ENCODE measurements around the gene SYT1. TPM values are rescaled to one million over a fixed set of nuclear protein-coding genes. Genes with fewer than 3 reads are reported as not detected.

Gene SYT1
- total RNA-seq, 1 donor from 2014 or later = 2.1 TPM

- H3K27ac ChIP-seq (ENCODE audit: low read depth, low read length) = no peak overlapping the region
- no peaks in the 10 kb centered on the region for H3K27me3 ChIP-seq (ENCODE audit: control insufficient read depth in 3 of 3, insufficient read depth in 3 of 3, low read length in 3 of 3)
- H3K4me3 ChIP-seq (ENCODE audit: low read length in 3 of 3) = no peak overlapping the region
- H3K9me3 ChIP-seq (ENCODE audit: control insufficient read depth in 3 of 3, low read length in 3 of 3) = no peaks in the 10 kb centered on the region
- H3K36me3 ChIP-seq (ENCODE audit: control insufficient read depth in 3 of 3, insufficient read depth in 3 of 3, low read length in 3 of 3) = no peaks in the 10 kb centered on the region
- H3K9ac ChIP-seq (ENCODE audit: low read depth in 1 of 3, low read length in 3 of 3) = no peak overlapping the region
- H3K4me1 ChIP-seq (ENCODE audit: control insufficient read depth in 3 of 3, insufficient read depth in 3 of 3, low read length in 3 of 3) = no peaks in the 10 kb centered on the region
Measured at GRCh38 chr12:79115743-79116142, 251.2 kb downstream of the SYT1 start.

DNA sequence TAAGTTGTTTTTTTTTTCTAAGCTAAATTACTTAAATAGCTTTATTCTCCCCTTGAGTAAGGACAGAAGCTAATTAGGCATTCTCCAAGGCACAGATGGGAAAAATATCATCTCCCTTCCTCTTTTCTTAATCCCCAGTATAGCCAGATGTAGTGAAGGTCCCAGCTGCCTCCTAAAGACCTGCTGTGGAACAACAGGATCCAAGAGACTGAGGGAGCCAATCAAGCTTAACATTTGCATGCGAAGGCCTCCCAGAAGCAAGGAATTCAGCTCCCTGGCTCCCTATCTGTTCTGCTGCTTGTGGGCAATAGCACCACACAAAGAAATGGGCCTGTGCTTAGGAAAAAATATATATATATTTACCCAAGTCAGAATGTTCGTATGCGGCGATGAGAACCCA, 255.2 kb downstream of the SYT1 start:
- no peak overlapping the region for H3K9ac ChIP-seq (ENCODE audit: low read depth in 1 of 3, low read length in 3 of 3)
- no peak overlapping the region for H3K4me3 ChIP-seq (ENCODE audit: low read length in 3 of 3)
- no peaks in the 10 kb centered on the region for H3K4me1 ChIP-seq (ENCODE audit: control insufficient read depth in 3 of 3, insufficient read depth in 3 of 3, low read length in 3 of 3)
- no peaks in the 10 kb centered on the region for H3K36me3 ChIP-seq (ENCODE audit: control insufficient read depth in 3 of 3, insufficient read depth in 3 of 3, low read length in 3 of 3)
- H3K9me3 ChIP-seq (ENCODE audit: control insufficient read depth in 3 of 3, low read length in 3 of 3) = no peaks in the 10 kb centered on the region
- H3K27ac ChIP-seq (ENCODE audit: low read depth, low read length) = no peak overlapping the region
- H3K27me3 ChIP-seq (ENCODE audit: control insufficient read depth in 3 of 3, insufficient read depth in 3 of 3, low read length in 3 of 3) = no peaks in the 10 kb centered on the region

DNA sequence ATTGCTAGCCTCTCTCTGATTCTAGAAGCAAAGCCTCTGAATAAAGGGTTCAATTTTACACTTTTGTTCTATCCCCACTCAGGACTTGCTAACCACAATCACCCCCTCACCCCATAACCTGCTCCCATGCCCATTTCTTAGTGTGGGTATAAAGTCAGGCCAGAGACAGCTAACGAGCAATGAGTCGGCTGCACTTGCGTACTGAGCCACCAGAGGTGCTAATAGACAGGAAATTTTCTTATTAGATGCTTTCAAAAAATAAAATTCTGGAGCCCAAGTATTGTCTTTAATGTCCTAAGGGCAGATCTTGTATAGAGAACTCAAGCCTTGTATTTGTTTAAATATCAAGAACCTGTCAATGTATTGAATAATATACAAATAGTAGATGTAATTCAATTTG, 256.9 kb downstream of the SYT1 start:
- Histone ChIP-seq H3K9ac (ENCODE audit: low read depth in 1 of 3, low read length in 3 of 3) (no peak overlapping the region), H3K36me3 (ENCODE audit: control insufficient read depth in 3 of 3, insufficient read depth in 3 of 3, low read length in 3 of 3) (no peaks in the 10 kb centered on the region), H3K4me1 (ENCODE audit: control insufficient read depth in 3 of 3, insufficient read depth in 3 of 3, low read length in 3 of 3) (no peaks in the 10 kb centered on the region), H3K4me3 (ENCODE audit: low read length in 3 of 3) (no peak overlapping the region), H3K9me3 (ENCODE audit: control insufficient read depth in 3 of 3, low read length in 3 of 3) (no peaks in the 10 kb centered on the region), H3K27ac (ENCODE audit: low read depth, low read length) (no peak overlapping the region), H3K27me3 (ENCODE audit: control insufficient read depth in 3 of 3, insufficient read depth in 3 of 3, low read length in 3 of 3) (no peaks in the 10 kb centered on the region)

GRCh38 chr12:79124385-79124784, 259.8 kb downstream of the SYT1 start:
- H3K9me3 ChIP-seq (ENCODE audit: control insufficient read depth in 3 of 3, low read length in 3 of 3) = no peaks in the 10 kb centered on the region
- no peaks in the 10 kb centered on the region for H3K36me3 ChIP-seq (ENCODE audit: control insufficient read depth in 3 of 3, insufficient read depth in 3 of 3, low read length in 3 of 3)
- H3K27ac ChIP-seq (ENCODE audit: low read depth, low read length) = no peak overlapping the region
- H3K4me1 ChIP-seq (ENCODE audit: control insufficient read depth in 3 of 3, insufficient read depth in 3 of 3, low read length in 3 of 3) = no peaks in the 10 kb centered on the region
- no peaks in the 10 kb centered on the region for H3K27me3 ChIP-seq (ENCODE audit: control insufficient read depth in 3 of 3, insufficient read depth in 3 of 3, low read length in 3 of 3)
- H3K9ac ChIP-seq (ENCODE audit: low read depth in 1 of 3, low read length in 3 of 3) = no peak overlapping the region
- H3K4me3 ChIP-seq (ENCODE audit: low read length in 3 of 3) = no peak overlapping the region

GRCh38 chr12:79125358-79125757, 260.8 kb downstream of the SYT1 start:
- no peak overlapping the region for H3K27ac ChIP-seq (ENCODE audit: low read depth, low read length)
- H3K9ac ChIP-seq (ENCODE audit: low read depth in 1 of 3, low read length in 3 of 3) = no peak overlapping the region
- H3K9me3 ChIP-seq (ENCODE audit: control insufficient read depth in 3 of 3, low read length in 3 of 3) = no peaks in the 10 kb centered on the region
- no peaks in the 10 kb centered on the region for H3K27me3 ChIP-seq (ENCODE audit: control insufficient read depth in 3 of 3, insufficient read depth in 3 of 3, low read length in 3 of 3)
- no peaks in the 10 kb centered on the region for H3K4me1 ChIP-seq (ENCODE audit: control insufficient read depth in 3 of 3, insufficient read depth in 3 of 3, low read length in 3 of 3)
- no peak overlapping the region for H3K4me3 ChIP-seq (ENCODE audit: low read length in 3 of 3)
- no peaks in the 10 kb centered on the region for H3K36me3 ChIP-seq (ENCODE audit: control insufficient read depth in 3 of 3, insufficient read depth in 3 of 3, low read length in 3 of 3)

DNA sequence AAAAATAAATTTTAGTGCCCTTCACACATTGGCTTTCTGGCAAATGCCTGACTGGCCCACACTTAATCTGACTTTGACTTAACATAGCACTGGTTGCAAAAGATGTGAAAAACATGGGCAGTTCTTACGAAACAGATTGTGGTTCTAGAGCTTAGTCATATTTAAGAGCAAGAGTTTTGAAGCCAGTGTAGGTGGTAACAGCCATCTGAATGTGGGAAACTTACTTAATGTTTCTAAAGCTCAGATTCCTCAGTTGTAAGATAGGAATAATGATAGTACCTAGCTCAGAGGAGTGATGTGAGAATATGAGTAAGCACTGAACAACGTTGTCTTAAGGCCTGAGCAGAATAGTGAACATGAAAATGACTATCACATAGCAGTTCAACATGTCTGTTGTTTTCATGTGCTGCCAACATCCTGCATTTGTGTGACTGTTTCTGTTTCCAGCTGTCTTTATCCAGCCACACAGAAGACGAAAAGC, 262.7 kb downstream of the SYT1 start:
- Histone ChIP-seq H3K9me3 (ENCODE audit: control insufficient read depth in 3 of 3, low read length in 3 of 3) (no peaks in the 10 kb centered on the region), H3K9ac (ENCODE audit: low read depth in 1 of 3, low read length in 3 of 3) (no peak overlapping the region), H3K36me3 (ENCODE audit: control insufficient read depth in 3 of 3, insufficient read depth in 3 of 3, low read length in 3 of 3) (no peaks in the 10 kb centered on the region), H3K4me3 (ENCODE audit: low read length in 3 of 3) (no peak overlapping the region), H3K27me3 (ENCODE audit: control insufficient read depth in 3 of 3, insufficient read depth in 3 of 3, low read length in 3 of 3) (no peaks in the 10 kb centered on the region), H3K4me1 (ENCODE audit: control insufficient read depth in 3 of 3, insufficient read depth in 3 of 3, low read length in 3 of 3) (no peaks in the 10 kb centered on the region), H3K27ac (ENCODE audit: low read depth, low read length) (no peak overlapping the region)

DNA sequence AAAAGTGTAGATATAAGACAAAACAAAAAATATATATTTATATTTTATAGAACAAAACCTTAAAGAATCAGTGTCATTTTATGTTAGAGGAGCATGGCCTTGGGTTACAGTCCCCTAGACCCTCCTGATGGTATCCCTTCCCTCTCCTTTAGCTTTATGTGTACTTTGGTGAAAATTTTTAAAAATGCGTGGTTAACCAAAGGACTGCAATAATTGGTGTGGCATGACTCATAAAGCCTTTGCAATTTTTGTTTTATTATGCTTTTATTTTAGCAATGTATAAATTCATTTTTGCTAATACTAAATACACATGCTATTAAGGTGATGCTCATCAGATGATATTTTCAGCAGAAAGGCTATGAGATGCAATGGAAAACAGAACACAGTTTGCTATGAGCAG, 264.4 kb downstream of the SYT1 start:
- no peaks in the 10 kb centered on the region for H3K9me3 ChIP-seq (ENCODE audit: control insufficient read depth in 3 of 3, low read length in 3 of 3)
- H3K27me3 ChIP-seq (ENCODE audit: control insufficient read depth in 3 of 3, insufficient read depth in 3 of 3, low read length in 3 of 3) = no peaks in the 10 kb centered on the region
- H3K36me3 ChIP-seq (ENCODE audit: control insufficient read depth in 3 of 3, insufficient read depth in 3 of 3, low read length in 3 of 3) = no peaks in the 10 kb centered on the region
- no peak overlapping the region for H3K27ac ChIP-seq (ENCODE audit: low read depth, low read length)
- no peak overlapping the region for H3K4me3 ChIP-seq (ENCODE audit: low read length in 3 of 3)
- no peaks in the 10 kb centered on the region for H3K4me1 ChIP-seq (ENCODE audit: control insufficient read depth in 3 of 3, insufficient read depth in 3 of 3, low read length in 3 of 3)
- H3K9ac ChIP-seq (ENCODE audit: low read depth in 1 of 3, low read length in 3 of 3) = no peak overlapping the region

DNA sequence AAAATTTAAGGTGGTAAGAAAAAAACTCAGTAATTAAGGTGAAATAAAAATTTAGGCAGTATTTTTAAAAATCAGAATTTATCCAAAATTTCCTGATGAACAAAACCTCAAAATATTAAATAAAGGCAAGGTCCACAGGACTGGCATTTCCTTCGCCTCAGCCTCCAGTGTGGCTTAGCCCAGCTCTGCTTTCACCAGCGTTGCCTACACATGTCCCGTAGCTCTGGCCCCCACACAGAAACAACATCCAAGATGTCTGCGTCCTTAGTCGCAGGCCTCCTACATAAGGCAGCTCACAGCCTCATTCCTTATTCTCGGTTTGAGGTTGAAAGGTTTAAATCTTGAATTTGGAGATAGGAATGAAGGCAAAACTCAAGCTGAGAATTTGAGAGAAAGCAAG, 274.3 kb downstream of the SYT1 start:
- Histone ChIP-seq H3K4me3 (ENCODE audit: low read length in 3 of 3) (no peak overlapping the region), H3K9me3 (ENCODE audit: control insufficient read depth in 3 of 3, low read length in 3 of 3) (no peaks in the 10 kb centered on the region), H3K4me1 (ENCODE audit: control insufficient read depth in 3 of 3, insufficient read depth in 3 of 3, low read length in 3 of 3) (no peaks in the 10 kb centered on the region), H3K9ac (ENCODE audit: low read depth in 1 of 3, low read length in 3 of 3) (no peak overlapping the region), H3K27me3 (ENCODE audit: control insufficient read depth in 3 of 3, insufficient read depth in 3 of 3, low read length in 3 of 3) (no peaks in the 10 kb centered on the region), H3K27ac (ENCODE audit: low read depth, low read length) (no peak overlapping the region), H3K36me3 (ENCODE audit: control insufficient read depth in 3 of 3, insufficient read depth in 3 of 3, low read length in 3 of 3) (no peaks in the 10 kb centered on the region)

GRCh38 chr12:79140711-79141110, 276.1 kb downstream of the SYT1 start:
- Histone ChIP-seq H3K4me3 (ENCODE audit: low read length in 3 of 3) (no peak overlapping the region), H3K4me1 (ENCODE audit: control insufficient read depth in 3 of 3, insufficient read depth in 3 of 3, low read length in 3 of 3) (no peaks in the 10 kb centered on the region), H3K36me3 (ENCODE audit: control insufficient read depth in 3 of 3, insufficient read depth in 3 of 3, low read length in 3 of 3) (no peaks in the 10 kb centered on the region), H3K27me3 (ENCODE audit: control insufficient read depth in 3 of 3, insufficient read depth in 3 of 3, low read length in 3 of 3) (no peaks in the 10 kb centered on the region), H3K9me3 (ENCODE audit: control insufficient read depth in 3 of 3, low read length in 3 of 3) (no peaks in the 10 kb centered on the region), H3K9ac (ENCODE audit: low read depth in 1 of 3, low read length in 3 of 3) (no peak overlapping the region), H3K27ac (ENCODE audit: low read depth, low read length) (no peak overlapping the region)

- H3K27me3 ChIP-seq (ENCODE audit: control insufficient read depth in 3 of 3, insufficient read depth in 3 of 3, low read length in 3 of 3) = no peaks in the 10 kb centered on the region
- no peaks in the 10 kb centered on the region for H3K9me3 ChIP-seq (ENCODE audit: control insufficient read depth in 3 of 3, low read length in 3 of 3)
- no peak overlapping the region for H3K27ac ChIP-seq (ENCODE audit: low read depth, low read length)
- H3K4me3 ChIP-seq (ENCODE audit: low read length in 3 of 3) = no peak overlapping the region
- no peaks in the 10 kb centered on the region for H3K4me1 ChIP-seq (ENCODE audit: control insufficient read depth in 3 of 3, insufficient read depth in 3 of 3, low read length in 3 of 3)
- H3K36me3 ChIP-seq (ENCODE audit: control insufficient read depth in 3 of 3, insufficient read depth in 3 of 3, low read length in 3 of 3) = no peaks in the 10 kb centered on the region
- H3K9ac ChIP-seq (ENCODE audit: low read depth in 1 of 3, low read length in 3 of 3) = no peak overlapping the region
Measured at GRCh38 chr12:79141776-79142175, 277.2 kb downstream of the SYT1 start.

DNA sequence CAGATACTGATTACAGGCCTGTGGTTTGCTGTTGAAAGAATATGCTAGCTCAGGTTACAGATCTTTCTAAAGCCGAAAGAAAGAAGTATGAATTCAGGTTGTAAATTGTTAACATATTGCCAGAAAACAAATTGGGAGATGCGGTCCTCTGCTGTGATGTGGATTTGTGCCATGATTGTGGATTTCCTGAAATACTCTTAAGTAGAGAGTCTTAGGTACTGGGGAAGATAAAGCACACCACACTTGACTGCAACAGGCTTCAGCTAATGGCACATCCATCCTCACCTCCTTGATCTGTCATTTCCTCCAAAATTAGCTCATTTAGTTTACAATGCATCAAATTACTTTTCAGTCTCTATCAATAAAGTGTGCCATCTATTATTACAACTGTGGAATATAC, 279.2 kb downstream of the SYT1 start:
- H3K4me1 ChIP-seq (ENCODE audit: control insufficient read depth in 3 of 3, insufficient read depth in 3 of 3, low read length in 3 of 3) = no peaks in the 10 kb centered on the region
- no peak overlapping the region for H3K9ac ChIP-seq (ENCODE audit: low read depth in 1 of 3, low read length in 3 of 3)
- no peaks in the 10 kb centered on the region for H3K36me3 ChIP-seq (ENCODE audit: control insufficient read depth in 3 of 3, insufficient read depth in 3 of 3, low read length in 3 of 3)

More for the DNA sequence above, 279.2 kb downstream of the SYT1 start:
- Histone ChIP-seq H3K9me3 (ENCODE audit: control insufficient read depth in 3 of 3, low read length in 3 of 3) (no peaks in the 10 kb centered on the region), H3K27ac (ENCODE audit: low read depth, low read length) (no peak overlapping the region), H3K4me3 (ENCODE audit: low read length in 3 of 3) (no peak overlapping the region), H3K27me3 (ENCODE audit: control insufficient read depth in 3 of 3, insufficient read depth in 3 of 3, low read length in 3 of 3) (no peaks in the 10 kb centered on the region)
